Measurements from ENCODE around the gene LRRC36. TPM values are rescaled to one million over a fixed set of nuclear protein-coding genes. Genes with fewer than 3 reads are reported as not detected.

LRRC36 gene
- polyA plus RNA-seq, 3 donors, result 0.65 to 3.2 (median 1.8) TPM

DNA sequence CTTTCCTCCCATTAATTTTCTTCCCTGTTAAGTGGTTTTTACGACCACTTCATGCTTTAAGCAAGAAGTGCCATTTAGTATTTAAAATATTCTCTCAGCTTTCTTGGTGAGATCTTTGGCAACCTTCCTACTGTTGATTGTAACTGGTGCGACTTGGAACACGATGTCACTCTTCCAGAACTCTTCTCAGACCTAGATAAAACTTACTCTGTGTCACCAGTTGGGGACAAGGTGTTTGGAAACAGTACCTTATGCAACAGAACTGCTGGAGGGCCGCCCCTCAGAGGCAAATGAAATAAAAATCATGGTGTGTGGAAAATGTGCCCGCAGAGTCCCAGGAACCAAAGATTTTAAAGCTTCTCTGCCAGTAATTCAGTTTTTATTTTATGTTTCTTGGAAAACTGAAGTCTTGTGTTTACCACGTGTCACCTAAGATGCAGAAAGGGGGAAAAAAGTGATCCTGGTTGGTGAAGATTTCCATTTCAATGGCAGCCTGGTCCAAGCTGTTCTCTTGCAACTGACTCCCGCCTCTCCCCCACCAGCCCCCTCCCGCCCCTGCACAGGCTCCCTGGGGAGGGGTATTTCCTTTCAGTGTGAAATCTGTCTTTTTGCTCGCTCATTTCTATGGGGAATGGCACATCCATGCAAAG lies 97.1 kb downstream of the LRRC36 start:
- Histone ChIP-seq H3K4me3 (replicated peaks in 1 of 3; ENCODE audit: low read depth in 2 of 3, low read length in 3 of 3) (no peak overlapping the region), H3K4me1 (ENCODE audit: control insufficient read depth in 1 of 2, insufficient read depth in 2 of 2, low read length in 2 of 2) (no peaks in the 10 kb centered on the region), H4K20me1 (ENCODE audit: insufficient read depth, low read length) (peaks cover 6% of the 10 kb centered on the region), H3K9me3 (replicated peaks in 1 of 2; ENCODE audit: control insufficient read depth in 1 of 2, insufficient read depth in 1 of 2, low read length in 2 of 2) (no peaks in the 10 kb centered on the region), H3K27ac (ENCODE audit: low read depth in 1 of 2, low read length in 2 of 2) (no peak overlapping the region), H2AFZ (ENCODE audit: insufficient read depth, low read depth, low read length, poor library complexity, severe bottlenecking) (no peak overlapping the region), H3K36me3 (replicated peaks in 1 of 2; ENCODE audit: control insufficient read depth in 1 of 2, insufficient read depth in 2 of 2, low read length in 2 of 2) (no peaks in the 10 kb centered on the region), H3K9ac (ENCODE audit: insufficient read depth, low read length, poor library complexity, severe bottlenecking) (no peak overlapping the region), H3K4me2 (replicated peaks; ENCODE audit: extremely low read depth, low read length, poor library complexity, severe bottlenecking) (no peak overlapping the region), H3K79me2 (ENCODE audit: insufficient read depth, low read length) (no peaks in the 10 kb centered on the region), H3K27me3 (ENCODE audit: control insufficient read depth in 2 of 2, insufficient read depth in 2 of 2, low read length in 2 of 2) (peaks cover 1 to 25% of the 10 kb centered on the region in 2 donors)
- Mint-ChIP-seq H3K27ac (no peak overlapping the region), H3K9me3 (peaks cover 0 to 5% (median 0%) of the 10 kb centered on the region in 7 donors), H3K27me3 (ENCODE audit: low read depth in 3 of 3) (peaks cover 24 to 44% (median 29%) of the 10 kb centered on the region in 3 donors), H3K4me3 (no peak overlapping the region), H3K4me1 (no peaks in the 10 kb centered on the region), H3K36me3 (peaks cover 0 to 4% of the 10 kb centered on the region in 2 donors)
- 82% methylated on average over 2 of the region's 9 CpGs for WGBS (ENCODE audit: insufficient coverage)
- intact Hi-C loops (cut with micrococcal nuclease), result no loop called here
- TF ChIP-seq, protein P1, sequence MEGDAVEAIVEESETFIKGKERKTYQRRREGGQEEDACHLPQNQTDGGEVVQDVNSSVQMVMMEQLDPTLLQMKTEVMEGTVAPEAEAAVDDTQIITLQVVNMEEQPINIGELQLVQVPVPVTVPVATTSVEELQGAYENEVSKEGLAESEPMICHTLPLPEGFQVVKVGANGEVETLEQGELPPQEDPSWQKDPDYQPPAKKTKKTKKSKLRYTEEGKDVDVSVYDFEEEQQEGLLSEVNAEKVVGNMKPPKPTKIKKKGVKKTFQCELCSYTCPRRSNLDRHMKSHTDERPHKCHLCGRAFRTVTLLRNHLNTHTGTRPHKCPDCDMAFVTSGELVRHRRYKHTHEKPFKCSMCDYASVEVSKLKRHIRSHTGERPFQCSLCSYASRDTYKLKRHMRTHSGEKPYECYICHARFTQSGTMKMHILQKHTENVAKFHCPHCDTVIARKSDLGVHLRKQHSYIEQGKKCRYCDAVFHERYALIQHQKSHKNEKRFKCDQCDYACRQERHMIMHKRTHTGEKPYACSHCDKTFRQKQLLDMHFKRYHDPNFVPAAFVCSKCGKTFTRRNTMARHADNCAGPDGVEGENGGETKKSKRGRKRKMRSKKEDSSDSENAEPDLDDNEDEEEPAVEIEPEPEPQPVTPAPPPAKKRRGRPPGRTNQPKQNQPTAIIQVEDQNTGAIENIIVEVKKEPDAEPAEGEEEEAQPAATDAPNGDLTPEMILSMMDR (IDR thresholded peaks at IDR 0.05), result no peak
- DNase-seq, result no peak

DNA sequence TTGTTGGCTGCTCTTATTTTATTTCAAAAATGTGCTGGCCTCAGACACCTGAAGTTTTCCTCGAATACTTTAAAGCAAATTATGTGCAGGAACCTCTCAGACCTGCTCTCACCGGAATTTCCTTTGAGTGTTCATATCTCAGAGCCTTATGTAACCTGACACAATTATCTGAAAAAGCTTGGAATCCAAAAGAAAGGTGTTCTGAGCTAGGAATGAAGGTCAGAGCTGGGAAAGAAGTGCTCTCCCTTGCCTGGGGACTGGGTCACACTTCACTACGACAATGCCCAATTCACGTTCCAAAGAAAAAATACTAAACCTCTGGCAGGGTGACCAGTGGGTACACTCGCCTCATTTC lies 97.6 kb downstream of the LRRC36 start:
- H3K9ac ChIP-seq (ENCODE audit: insufficient read depth, low read length, poor library complexity, severe bottlenecking), result no peak overlapping the region
- no peaks in the 10 kb centered on the region for H3K36me3 ChIP-seq (replicated peaks in 1 of 2; ENCODE audit: control insufficient read depth in 1 of 2, insufficient read depth in 2 of 2, low read length in 2 of 2)
- H3K36me3 Mint-ChIP-seq, result peaks cover 4% of the 10 kb centered on the region in 2 donors
- no peak overlapping the region for H3K27ac Mint-ChIP-seq
- no peak overlapping the region for H3K4me2 ChIP-seq (replicated peaks; ENCODE audit: extremely low read depth, low read length, poor library complexity, severe bottlenecking)
- peaks cover 10% of the 10 kb centered on the region for H4K20me1 ChIP-seq (ENCODE audit: insufficient read depth, low read length)
- no peak overlapping the region for H3K27ac ChIP-seq (ENCODE audit: low read depth in 1 of 2, low read length in 2 of 2)
- peaks cover 0 to 8% (median 0%) of the 10 kb centered on the region in 7 donors for H3K9me3 Mint-ChIP-seq
- H3K27me3 ChIP-seq (ENCODE audit: control insufficient read depth in 2 of 2, insufficient read depth in 2 of 2, low read length in 2 of 2), result peaks cover 6 to 30% of the 10 kb centered on the region in 2 donors
- intact Hi-C loops (cut with micrococcal nuclease), result no loop called here
- no peaks in the 10 kb centered on the region for H3K4me1 ChIP-seq (ENCODE audit: control insufficient read depth in 1 of 2, insufficient read depth in 2 of 2, low read length in 2 of 2)
- TF ChIP-seq, protein P1 (IDR thresholded peaks at IDR 0.05), result no peak
- no peak for DNase-seq
- no peak overlapping the region for H3K4me3 Mint-ChIP-seq
- H3K4me3 ChIP-seq (replicated peaks in 1 of 3; ENCODE audit: low read depth in 2 of 3, low read length in 3 of 3), result no peak overlapping the region
- H3K4me1 Mint-ChIP-seq, result no peaks in the 10 kb centered on the region
- H3K9me3 ChIP-seq (replicated peaks in 1 of 2; ENCODE audit: control insufficient read depth in 1 of 2, insufficient read depth in 1 of 2, low read length in 2 of 2), result peaks cover 0 to 3% of the 10 kb centered on the region in 2 donors
- H3K27me3 Mint-ChIP-seq (ENCODE audit: low read depth in 3 of 3), result peaks cover 29 to 48% (median 33%) of the 10 kb centered on the region in 3 donors
- H2AFZ ChIP-seq (ENCODE audit: insufficient read depth, low read depth, low read length, poor library complexity, severe bottlenecking), result no peak overlapping the region
- WGBS (ENCODE audit: insufficient coverage), result 94% methylated on average over 3 of the region's 5 CpGs
- no peaks in the 10 kb centered on the region for H3K79me2 ChIP-seq (ENCODE audit: insufficient read depth, low read length)
